Activated naive CD8-positive, alpha-beta T cell treated with anti-CD3 and anti-CD28 coated beads, Interleukin-2, amount 10 ng/mL, durations not matched to agents 7 days and 5 days (primary cell): ENCODE measurements around the gene ANKRD40. TPM values are rescaled to one million over a fixed set of nuclear protein-coding genes. Genes with fewer than 3 reads are reported as not detected.

ENCODE experiments used
- ATAC-seq: fragments of 150-1000 bp; cut with Tn5 transposase; one replicate; pipeline ENCODE4 v1.10.0; 2021; ENCODE audit warnings: low read depth, moderate library complexity
- POLR2A ChIA-PET: fragments of 350-600 bp; sonication (Branson Sonifier 250); formaldehyde crosslinking; loops from one replicate; lab custom pipeline; 2021; ENCODE audit warnings: antibody characterized with exemption; lab: Charles Lee
- DNase-seq: peaks from one replicate; pipeline ENCODE4 v3.0.0; 2021
- H3K27ac Mint-ChIP-seq: one replicate; pipeline ENCODE4 v1.8.0; 2022; ENCODE audit warnings: mild to moderate bottlenecking, mixed read lengths
- H3K27me3 Mint-ChIP-seq: one replicate; pipeline ENCODE4 v1.8.0; 2022; ENCODE audit warnings: mild to moderate bottlenecking, moderate library complexity, mixed read lengths
- H3K36me3 Mint-ChIP-seq: one replicate; pipeline ENCODE4 v1.8.0; 2021; ENCODE audit warnings: mild to moderate bottlenecking, mixed read lengths
- H3K4me1 Mint-ChIP-seq: one replicate; pipeline ENCODE4 v1.8.0; 2021; ENCODE audit warnings: mixed read lengths
- H3K4me3 Mint-ChIP-seq: one replicate; pipeline ENCODE4 v1.8.0; 2022; ENCODE audit warnings: mild to moderate bottlenecking, moderate library complexity, mixed read lengths
- H3K9me3 Mint-ChIP-seq: one replicate; pipeline ENCODE4 v1.8.0; 2021; ENCODE audit warnings: mixed read lengths
- total RNA-seq, 2 experiments: library from RNA; stranded (reverse); gene quantifications; one replicate each; pipeline ENCODE4 v1.2.3, GENCODE V29; 2021

Gene ANKRD40
- total RNA-seq, 2 experiments from 2014 or later: 30.3 to 31.4 TPM

DNA sequence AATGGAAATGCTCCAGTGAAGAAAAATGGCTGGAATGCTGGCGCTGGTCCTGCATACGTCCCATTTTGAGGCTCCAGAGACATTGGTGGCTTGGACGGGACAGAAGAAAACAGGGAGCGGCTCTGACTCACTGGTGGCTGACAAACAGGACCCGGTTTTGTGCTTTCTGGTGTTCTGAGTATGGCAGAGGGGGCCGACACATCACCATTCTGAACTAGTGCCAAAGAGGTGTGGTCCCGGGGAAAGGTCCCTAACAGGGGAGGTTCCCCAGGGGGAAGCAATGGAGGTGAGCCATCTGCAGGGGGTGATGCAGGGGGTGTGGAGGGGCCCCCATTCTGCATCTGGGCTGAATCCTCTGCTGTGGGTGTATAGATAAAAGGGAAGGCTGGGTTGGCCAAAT lies 8.3 kb downstream of the ANKRD40 start:
- no peak for ATAC-seq
- Mint-ChIP-seq H3K9me3 (no peaks in the 10 kb centered on the region), H3K27ac (no peak overlapping the region), H3K36me3 (peaks cover 28% of the 10 kb centered on the region), H3K27me3 (no peaks in the 10 kb centered on the region), H3K4me3 (no peak overlapping the region), H3K4me1 (peaks cover 30% of the 10 kb centered on the region)
- DNase-seq: no peak
- POLR2A ChIA-PET: no interaction called here

DNA sequence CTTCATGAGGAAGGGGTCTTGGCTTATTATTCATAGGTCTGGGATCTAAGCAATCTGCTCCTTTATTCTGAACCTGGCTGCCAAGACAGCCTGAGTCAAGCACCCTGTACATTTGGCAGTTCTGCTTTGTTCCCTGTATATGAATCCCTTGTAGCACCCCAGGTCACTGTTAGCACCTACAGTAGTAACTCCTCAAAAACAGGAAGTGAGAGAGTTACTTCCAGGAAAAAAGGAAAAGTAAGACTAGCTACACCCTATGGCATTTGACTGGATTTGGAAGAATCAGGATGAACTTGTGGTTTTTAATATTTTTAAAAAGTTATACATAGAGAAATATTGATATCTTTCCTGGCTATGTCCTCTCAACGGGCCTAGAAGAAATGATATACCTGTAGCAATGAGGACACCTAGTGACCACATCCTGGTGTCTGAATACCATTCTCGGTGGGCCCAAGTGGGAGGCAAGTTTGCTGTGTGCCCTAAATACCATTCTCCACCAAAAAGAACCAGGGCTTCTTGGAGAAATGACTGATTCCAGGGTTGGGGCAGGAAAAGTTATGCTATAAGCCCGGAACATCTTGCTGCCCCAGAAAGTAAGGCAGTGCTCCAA lies 9.9 kb downstream of the ANKRD40 start:
- Mint-ChIP-seq H3K27ac (peak overlapping the region; percentile 52), H3K36me3 (peaks cover 22% of the 10 kb centered on the region), H3K4me1 (peaks cover 21% of the 10 kb centered on the region), H3K9me3 (no peaks in the 10 kb centered on the region), H3K4me3 (no peak overlapping the region), H3K27me3 (no peaks in the 10 kb centered on the region)
- POLR2A ChIA-PET: interaction anchor here (1.8 to 2.4 kb wide), 2 partner anchors 10 to 21 kb away, joined by 6 to 8 read pairs; partner anchors contain the start of genes ANKRD40 and LUC7L3
- no peak for DNase-seq
- ATAC-seq: peak; percentile 56

DNA sequence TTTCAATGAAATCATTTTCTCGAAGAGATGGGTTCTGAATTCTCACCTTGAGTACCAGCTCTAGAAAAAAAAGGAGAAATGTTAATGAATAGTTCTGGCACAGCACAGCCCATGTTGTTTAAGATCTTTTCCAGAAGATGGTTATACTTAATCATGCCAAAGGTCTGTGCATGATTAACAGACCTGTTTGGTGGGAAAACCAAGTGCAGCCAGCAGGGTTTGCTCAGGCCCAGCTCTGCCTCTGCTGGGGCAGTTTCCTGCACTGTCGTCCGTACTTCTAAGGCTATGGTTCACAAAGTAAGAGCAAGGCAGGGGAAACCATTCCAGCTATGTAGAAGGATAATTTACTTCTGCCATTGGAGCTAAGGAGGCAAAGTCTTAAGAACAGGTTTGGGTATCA lies 10.7 kb downstream of the ANKRD40 start:
- DNase-seq: no peak
- no peak for ATAC-seq
- Mint-ChIP-seq H3K9me3 (no peaks in the 10 kb centered on the region), H3K27me3 (no peaks in the 10 kb centered on the region), H3K4me3 (no peak overlapping the region), H3K27ac (peak overlapping the region; percentile 52), H3K4me1 (peaks cover 21% of the 10 kb centered on the region), H3K36me3 (peaks cover 22% of the 10 kb centered on the region)
- POLR2A ChIA-PET: interaction anchor here (0.7 to 2.4 kb wide), 3 partner anchors 11 to 224 kb away, joined by 5 to 8 read pairs (median 6); partner anchors contain the start of genes ANKRD40 and LUC7L3

DNA sequence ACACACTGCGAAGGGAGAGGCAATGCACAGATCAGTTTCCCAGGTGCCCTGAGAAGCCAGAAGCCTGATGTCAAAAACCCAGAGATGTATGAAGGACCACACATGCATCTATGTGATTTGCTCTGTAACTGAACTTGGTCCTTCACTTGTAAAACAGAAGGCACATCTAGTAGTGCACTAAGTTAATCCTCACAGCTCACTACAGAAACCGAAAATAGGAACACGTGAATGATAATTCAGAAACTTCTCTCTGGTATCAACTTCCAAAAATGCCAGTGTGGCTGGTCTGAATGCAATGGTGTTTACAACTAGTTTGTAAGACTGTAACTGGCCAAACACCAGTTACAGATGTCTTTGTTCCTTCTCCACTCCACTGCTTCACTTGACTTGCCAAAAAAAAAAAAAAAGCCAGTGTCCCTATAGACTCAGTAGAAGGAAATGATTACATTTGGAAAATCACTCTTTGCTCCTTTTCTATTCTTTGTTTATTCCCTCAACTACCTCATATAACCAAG lies 11.3 kb downstream of the ANKRD40 start:
- Mint-ChIP-seq H3K27ac (no peak overlapping the region), H3K4me3 (no peak overlapping the region), H3K4me1 (peaks cover 20% of the 10 kb centered on the region), H3K36me3 (peaks cover 20% of the 10 kb centered on the region), H3K27me3 (no peaks in the 10 kb centered on the region), H3K9me3 (no peaks in the 10 kb centered on the region)
- POLR2A ChIA-PET: interaction anchor here (0.7 to 2.4 kb wide), 3 partner anchors 11 to 223 kb away, joined by 5 to 8 read pairs (median 6); partner anchors contain the start of genes ANKRD40 and LUC7L3
- DNase-seq (no peak), ATAC-seq (no peak)

DNA sequence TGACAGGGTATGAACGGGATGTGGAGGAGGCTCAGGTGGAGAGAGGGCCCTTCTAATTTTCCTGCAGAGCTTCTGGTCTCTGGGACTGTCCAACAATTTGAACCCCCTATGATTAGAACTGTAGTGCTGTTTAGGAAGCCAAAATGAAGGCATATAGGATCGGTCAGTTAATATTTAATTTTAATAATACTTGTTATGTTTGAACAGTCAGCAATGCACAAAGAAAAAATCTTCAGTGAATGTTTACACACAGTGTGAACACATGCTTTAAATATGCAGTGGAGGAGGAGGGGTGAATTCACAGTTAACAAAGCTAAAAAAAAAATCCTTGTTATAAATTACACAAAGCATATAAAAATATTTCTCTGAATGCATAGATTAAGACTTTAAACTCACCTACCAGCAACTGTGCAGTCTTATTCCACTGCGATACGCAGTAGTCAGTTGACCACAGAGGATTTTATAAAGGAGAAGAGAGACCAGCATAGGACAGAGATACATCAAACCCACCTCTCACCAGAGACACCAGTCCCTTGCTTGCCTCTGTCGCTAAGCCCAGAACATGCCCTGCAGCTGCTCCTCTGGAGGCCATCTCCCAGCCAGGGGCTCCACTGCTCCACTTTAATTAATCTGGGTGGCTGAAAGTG lies 14.6 kb downstream of the ANKRD40 start:
- no peak for ATAC-seq
- H3K4me3 Mint-ChIP-seq: no peak overlapping the region
- DNase-seq: no peak
- no peaks in the 10 kb centered on the region for H3K27me3 Mint-ChIP-seq
- no peaks in the 10 kb centered on the region for H3K9me3 Mint-ChIP-seq
- H3K4me1 Mint-ChIP-seq: peaks cover 13% of the 10 kb centered on the region
- peaks cover 9% of the 10 kb centered on the region for H3K36me3 Mint-ChIP-seq
- POLR2A ChIA-PET: interaction anchor here (0.6 kb wide), 1 partner anchor 52 kb away, joined by 3 read pairs; no protein-coding TSS in a partner anchor
- no peak overlapping the region for H3K27ac Mint-ChIP-seq

DNA sequence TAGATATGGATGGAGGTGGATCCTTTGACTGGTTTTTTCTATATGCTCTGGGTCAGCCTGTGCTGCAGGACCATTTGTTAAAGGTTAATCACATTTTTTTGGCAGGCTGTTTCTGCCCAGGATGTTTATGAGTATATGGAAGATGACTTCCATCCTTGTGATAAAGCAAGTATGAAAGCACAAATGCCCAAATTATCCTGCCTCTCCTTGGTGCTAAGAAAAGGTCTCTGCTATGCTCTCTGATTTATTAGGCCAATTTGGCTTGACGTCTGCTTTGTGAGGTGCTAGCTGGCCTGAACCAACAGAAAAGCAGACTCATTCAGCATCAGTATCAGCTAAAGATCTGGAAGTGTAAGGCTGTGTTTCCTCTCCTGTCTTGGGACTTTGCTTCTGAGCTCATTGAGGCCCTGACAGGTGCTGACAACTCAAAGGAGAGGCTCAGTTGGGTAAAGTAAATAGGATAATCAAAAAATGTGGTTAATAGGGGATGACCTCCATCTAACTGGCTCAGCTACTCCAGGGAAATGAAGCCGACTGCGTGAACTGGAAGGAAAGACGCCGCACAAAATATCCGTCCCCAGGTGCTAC lies 15.2 kb downstream of the ANKRD40 start:
- Mint-ChIP-seq H3K27ac (peak overlapping the region; percentile 30), H3K36me3 (peaks cover 9% of the 10 kb centered on the region), H3K27me3 (no peaks in the 10 kb centered on the region), H3K4me1 (peaks cover 7% of the 10 kb centered on the region), H3K4me3 (no peak overlapping the region), H3K9me3 (no peaks in the 10 kb centered on the region)
- ATAC-seq (no peak), DNase-seq (no peak)
- POLR2A ChIA-PET: interaction anchor here (0.6 kb wide), 1 partner anchor 51 kb away, joined by 3 read pairs; no protein-coding TSS in a partner anchor

DNA sequence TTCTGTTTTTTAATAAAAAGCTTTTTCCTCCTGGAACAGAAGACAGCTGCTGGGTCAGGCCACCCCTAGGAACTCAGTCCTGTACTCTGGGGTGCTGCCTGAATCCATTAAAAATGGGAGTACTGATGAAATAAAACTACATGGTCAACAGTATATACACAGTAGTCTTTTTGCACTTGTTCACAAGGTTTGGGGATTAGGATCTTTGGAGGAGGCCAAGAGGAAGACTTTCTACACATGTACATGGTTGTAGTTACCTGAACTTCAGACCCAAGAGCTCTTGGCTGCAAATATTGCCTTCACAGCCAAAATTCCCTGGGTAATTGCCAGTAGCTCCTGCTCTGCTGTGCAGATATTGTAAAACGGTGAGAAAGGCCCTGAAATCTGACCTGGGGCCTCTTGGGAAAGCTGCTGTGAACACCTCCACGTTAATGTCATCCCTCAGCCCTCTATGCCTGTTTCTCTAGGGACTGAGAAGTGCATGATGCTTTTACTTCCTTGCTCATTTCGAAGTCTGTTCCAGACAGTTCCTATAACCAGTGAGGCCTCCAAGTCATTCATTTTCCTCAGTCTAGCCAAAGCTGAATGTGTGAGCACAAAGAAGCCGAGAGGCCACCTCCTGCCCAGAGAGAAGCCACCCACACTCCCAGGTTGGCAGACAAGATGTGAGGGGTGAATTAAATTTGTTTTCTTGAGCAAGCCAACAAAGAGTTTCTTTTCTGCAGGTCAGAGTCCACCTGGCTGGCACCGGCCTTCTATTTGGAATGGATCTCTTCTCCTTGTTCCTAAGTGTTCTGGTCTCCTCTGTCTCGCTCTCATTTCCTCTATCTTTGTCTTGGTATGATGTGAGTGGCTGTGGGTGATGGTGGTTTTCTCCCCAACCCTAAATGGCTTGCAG lies 15.9 kb downstream of the ANKRD40 start:
- Mint-ChIP-seq H3K4me3 (no peak overlapping the region), H3K4me1 (peaks cover 2% of the 10 kb centered on the region), H3K27me3 (no peaks in the 10 kb centered on the region), H3K9me3 (no peaks in the 10 kb centered on the region), H3K36me3 (peaks cover 4% of the 10 kb centered on the region), H3K27ac (peak overlapping the region; percentile 30)
- POLR2A ChIA-PET: interaction anchor here (0.6 kb wide), 1 partner anchor 458 kb away, joined by 3 read pairs; no protein-coding TSS in a partner anchor
- DNase-seq: no peak
- no peak for ATAC-seq

DNA sequence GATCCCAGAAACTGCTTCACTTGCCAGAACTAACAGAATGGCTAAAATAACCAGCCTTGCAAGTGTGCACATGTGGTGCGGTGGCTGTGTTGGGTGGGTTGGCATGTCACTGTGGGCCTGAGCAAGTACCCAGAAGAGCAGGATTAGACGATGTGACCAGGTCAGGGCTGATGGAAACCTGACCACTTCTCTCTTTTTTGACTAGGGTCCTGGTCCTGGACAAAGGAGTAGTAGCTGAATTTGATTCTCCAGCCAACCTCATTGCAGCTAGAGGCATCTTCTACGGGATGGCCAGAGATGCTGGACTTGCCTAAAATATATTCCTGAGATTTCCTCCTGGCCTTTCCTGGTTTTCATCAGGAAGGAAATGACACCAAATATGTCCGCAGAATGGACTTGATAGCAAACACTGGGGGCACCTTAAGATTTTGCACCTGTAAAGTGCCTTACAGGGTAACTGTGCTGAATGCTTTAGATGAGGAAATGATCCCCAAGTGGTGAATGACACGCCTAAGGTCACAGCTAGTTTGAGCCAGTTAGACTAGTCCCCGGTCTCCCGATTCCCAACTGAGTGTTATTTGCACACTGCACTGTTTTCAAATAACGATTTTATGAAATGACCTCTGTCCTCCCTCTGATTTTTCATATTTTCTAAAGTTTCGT lies 16.7 kb downstream of the ANKRD40 start:
- Mint-ChIP-seq H3K27me3 (no peaks in the 10 kb centered on the region), H3K36me3 (peaks cover 3% of the 10 kb centered on the region), H3K9me3 (no peaks in the 10 kb centered on the region), H3K27ac (no peak overlapping the region), H3K4me1 (peaks cover 2% of the 10 kb centered on the region), H3K4me3 (no peak overlapping the region)
- POLR2A ChIA-PET: interaction anchor here (0.6 kb wide), 1 partner anchor 457 kb away, joined by 3 read pairs; no protein-coding TSS in a partner anchor
- no peak for ATAC-seq
- DNase-seq: no peak

DNA sequence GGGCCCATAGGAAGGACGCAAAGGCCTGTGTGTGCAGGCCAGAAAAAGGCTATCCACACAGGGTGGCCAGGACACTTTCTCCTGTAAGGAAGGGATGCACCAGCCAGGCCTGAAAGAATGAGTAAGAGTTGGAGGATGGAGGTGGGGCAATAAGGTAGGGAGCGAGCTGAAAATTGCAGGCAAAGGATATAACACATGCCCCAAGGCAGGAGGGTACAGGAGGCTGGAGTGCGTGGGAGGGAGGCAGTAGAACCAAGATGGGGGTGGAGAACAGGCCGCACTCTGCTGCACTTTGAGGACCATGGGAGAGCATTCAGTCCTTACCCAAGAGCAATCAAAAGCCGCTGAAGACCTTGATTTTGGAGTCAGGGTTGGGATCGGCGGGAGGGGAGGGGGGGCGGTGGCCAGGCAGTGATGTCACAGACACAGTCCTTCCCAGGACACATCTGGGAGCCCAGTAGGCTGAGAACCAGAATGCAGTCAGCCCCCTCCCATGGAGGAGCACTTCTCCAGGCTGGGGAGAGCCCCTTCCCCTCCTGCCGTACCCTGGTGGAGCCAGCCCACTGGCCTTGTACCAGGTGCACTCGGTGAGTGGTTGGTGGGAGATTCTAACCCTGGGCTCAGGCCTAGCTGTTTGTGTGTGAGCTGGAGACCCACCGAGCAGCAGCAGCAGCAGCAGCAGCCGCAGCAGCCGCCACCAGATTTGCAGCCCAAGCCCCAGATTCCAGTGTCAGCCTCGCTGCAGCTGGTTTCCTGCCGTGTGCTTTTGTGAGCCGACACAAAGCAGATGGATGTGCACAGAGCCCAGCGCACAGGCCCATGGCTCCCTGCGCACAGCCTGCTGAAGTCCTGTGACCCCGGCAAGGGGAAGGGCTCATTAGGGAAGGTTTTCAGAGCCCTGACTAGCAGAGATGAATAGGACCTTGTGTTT lies 17.5 kb downstream of the ANKRD40 start:
- no peak for DNase-seq
- Mint-ChIP-seq H3K9me3 (no peaks in the 10 kb centered on the region), H3K4me3 (no peak overlapping the region), H3K4me1 (no peaks in the 10 kb centered on the region), H3K36me3 (peaks cover 1% of the 10 kb centered on the region), H3K27me3 (no peaks in the 10 kb centered on the region), H3K27ac (no peak overlapping the region)
- POLR2A ChIA-PET: no interaction called here
- ATAC-seq: no peak

DNA sequence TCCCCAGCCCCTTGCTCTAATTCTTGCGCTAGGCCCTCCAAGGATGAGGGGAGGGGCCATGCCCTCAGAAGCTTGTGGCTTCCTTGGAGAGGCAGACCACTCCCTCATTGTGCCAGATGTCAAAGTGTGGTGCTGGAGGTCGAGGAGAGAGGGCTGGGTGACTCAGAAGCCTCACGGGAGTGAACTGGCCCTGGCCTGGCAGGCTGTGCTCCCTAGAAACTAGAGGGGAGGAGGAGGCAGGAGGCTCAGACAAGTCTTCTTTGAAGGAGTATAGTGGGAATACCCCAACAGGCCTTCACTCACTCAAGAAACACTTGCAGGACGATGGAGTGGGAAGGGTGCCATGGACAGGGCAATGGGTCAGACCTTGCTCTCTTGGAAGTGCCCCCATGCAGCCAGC lies 18.5 kb downstream of the ANKRD40 start:
- POLR2A ChIA-PET: no interaction called here
- no peaks in the 10 kb centered on the region for H3K36me3 Mint-ChIP-seq
- no peak for DNase-seq
- no peaks in the 10 kb centered on the region for H3K4me1 Mint-ChIP-seq
- ATAC-seq: no peak
- H3K4me3 Mint-ChIP-seq: no peak overlapping the region
- no peaks in the 10 kb centered on the region for H3K9me3 Mint-ChIP-seq
- no peaks in the 10 kb centered on the region for H3K27me3 Mint-ChIP-seq
- H3K27ac Mint-ChIP-seq: no peak overlapping the region

DNA sequence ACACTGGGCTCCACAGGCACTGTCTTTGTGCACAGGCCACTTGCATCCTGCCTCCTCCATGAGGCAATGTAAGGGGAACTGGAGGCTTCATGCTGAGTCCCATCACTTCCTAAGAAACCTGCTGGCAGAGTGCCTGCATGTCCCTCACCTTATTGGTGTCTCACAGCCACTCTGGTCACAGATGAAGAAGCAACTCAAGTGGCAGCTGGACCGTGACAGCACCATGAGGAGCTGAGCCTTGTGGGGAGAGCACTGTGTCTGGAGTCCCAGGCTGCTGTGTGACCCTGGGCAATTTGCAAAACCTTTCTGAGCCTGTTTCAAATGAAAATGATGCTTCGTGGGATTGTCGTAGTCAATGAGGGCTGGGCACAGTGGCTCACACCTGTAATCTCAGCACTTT lies 19.5 kb downstream of the ANKRD40 start:
- Mint-ChIP-seq H3K27ac (no peak overlapping the region), H3K27me3 (no peaks in the 10 kb centered on the region), H3K9me3 (no peaks in the 10 kb centered on the region), H3K4me1 (no peaks in the 10 kb centered on the region), H3K4me3 (no peak overlapping the region), H3K36me3 (no peaks in the 10 kb centered on the region)
- ATAC-seq (no peak), DNase-seq (no peak)
- POLR2A ChIA-PET: no interaction called here
